ENCODE measurements around the gene CLEC2A. TPM values are rescaled to one million over a fixed set of nuclear protein-coding genes. Genes with fewer than 3 reads are reported as not detected.

Gene CLEC2A
- total and polyA plus RNA-seq, 2 experiments from 2014 or later = not detected

GRCh38 chr12:9906873-9907272 is 25.3 kb downstream of the CLEC2A start:
- H3K9me2 ChIP-seq (ENCODE audit: insufficient read depth) = 0 out of 2 replicates have a peak, but pooled peaks cover 6% of the 10 kb centered on the region
- H4K20me1 ChIP-seq (replicated peaks; ENCODE audit: insufficient read depth) = no peaks in the 10 kb centered on the region
- H3K27ac ChIP-seq (ENCODE audit: low read depth) = no peak overlapping the region
- DNase-seq (ENCODE audit: low spot score) = no peak
- Mint-ChIP-seq H3K36me3 (ENCODE audit: low read depth) (peaks cover 54% of the 10 kb centered on the region), H3K27me3 (ENCODE audit: insufficient read depth, low read depth, poor library complexity) (no peaks in the 10 kb centered on the region), H3K27ac (no peak overlapping the region), H3K9me3 (peaks cover 59% of the 10 kb centered on the region), H3K4me1 (no peaks in the 10 kb centered on the region), H3K4me3 (no peak overlapping the region)
- no peak overlapping the region for H3K4me3 ChIP-seq
- H3K4me1 ChIP-seq (ENCODE audit: insufficient read depth) = no peaks in the 10 kb centered on the region
- H3F3A ChIP-seq (replicated peaks; ENCODE audit: low read depth) = no peaks in the 10 kb centered on the region
- peaks cover 21% of the 10 kb centered on the region for H3K36me3 ChIP-seq (ENCODE audit: insufficient read depth)
- H2AFZ ChIP-seq = no peak overlapping the region
- H3K4me2 ChIP-seq = no peak overlapping the region
- no peak for ATAC-seq
- H3K79me2 ChIP-seq (replicated peaks; ENCODE audit: insufficient read depth) = no peaks in the 10 kb centered on the region
- H3K27me3 ChIP-seq (ENCODE audit: insufficient read depth) = no peaks in the 10 kb centered on the region
- TF ChIP-seq CTCF (conservative IDR thresholded peaks at IDR 0.05; ENCODE audit: low read depth in 2 of 2) = no peak
- no peak for TF ChIP-seq STAT1 (IDR thresholded peaks at IDR 0.05; ENCODE audit: unreplicated experiment)
- TF ChIP-seq NANOG (IDR thresholded peaks at IDR 0.05; ENCODE audit: borderline replicate concordance) = no peak
- TF ChIP-seq EZH2phosphoT487 (IDR thresholded peaks at IDR 0.05; ENCODE audit: unreplicated experiment) = no peak
- no peak for TF ChIP-seq REST (IDR thresholded peaks at IDR 0.05; ENCODE audit: unreplicated experiment)
- no peak for TF ChIP-seq ZNF114 (CRISPR knock-in tag; IDR thresholded peaks at IDR 0.05)
- TF ChIP-seq POLR2AphosphoS5 (IDR thresholded peaks at IDR 0.05; ENCODE audit: low read depth) = no peak
- TF ChIP-seq ZNF331 (CRISPR knock-in tag; IDR thresholded peaks at IDR 0.05; ENCODE audit: low read depth) = no peak
- TF ChIP-seq JUNB (IDR thresholded peaks at IDR 0.05; ENCODE audit: unreplicated experiment) = no peak
- no peak for TF ChIP-seq EZH2 (IDR thresholded peaks at IDR 0.05; ENCODE audit: low read depth, unreplicated experiment)
- TF ChIP-seq CREB1 (CRISPR knock-in tag; IDR thresholded peaks at IDR 0.05; ENCODE audit: low read depth) = no peak
- TF ChIP-seq ZNF462 (CRISPR knock-in tag; IDR thresholded peaks at IDR 0.05) = no peak
- no peak for TF ChIP-seq ETS1 (IDR thresholded peaks at IDR 0.05)
